Renal cortical epithelial cell (primary cell): Measurements from ENCODE around the gene URGCP. TPM values are rescaled to one million over a fixed set of nuclear protein-coding genes. Genes with fewer than 3 reads are reported as not detected.
"Not testable (repeated sequence)": the region's sequence is repeated elsewhere in the genome, so short reads cannot be mapped to it uniquely, and the experiment has no call there.

Experiments
- DNase-seq: peaks from one replicate; pipeline ENCODE4 v3.0.0-alpha.2; 2011; ENCODE audit warnings: low read depth
- total RNA-seq: library from RNA; depleted of rRNA; stranded (reverse); fragments of >200 nt; gene quantifications from 2 replicates; pipeline ENCODE4 v1.2.3, GENCODE V29; 2014

Gene URGCP
- total RNA-seq, 1 donor from 2014 or later = 37.0 TPM

- peak; percentile 74 for DNase-seq
These were observed 71.7 kb downstream of the URGCP start for GRCh38 chr7:43834463-43835251.

GRCh38 chr7:43830917-43831316, 75.5 kb downstream of the URGCP start:
- not testable (repeated sequence) for DNase-seq

Other genes starting within 250 kb of the URGCP start
- gene COA1, start 177.1 kb downstream of the URGCP start, total RNA-seq = 43.7 and 56.1 TPM in 2 replicates
- 44.8 and 47.3 TPM in 2 replicates for gene BLVRA, start 147.9 kb downstream of the URGCP start, total RNA-seq
- 55.3 and 127 TPM in 2 replicates for gene MRPS24, start 37.1 kb downstream of the URGCP start, total RNA-seq
- gene UBE2D4, start 19.8 kb upstream of the URGCP start, total RNA-seq = 10.4 and 17.0 TPM in 2 replicates
- not detected in 2 replicates for gene SPDYE1, start 91.3 kb upstream of the URGCP start, total RNA-seq
- 158 and 181 TPM in 2 replicates for gene DBNL, start 138.1 kb upstream of the URGCP start, total RNA-seq
- 0.15 TPM in 1 of 2 replicates, not detected in the other for gene PGAM2, start 159.0 kb upstream of the URGCP start, total RNA-seq
- 8.0 and 15.3 TPM in 2 replicates for gene POLM, start 175.9 kb upstream of the URGCP start, total RNA-seq
- gene AEBP1, start 197.7 kb upstream of the URGCP start, total RNA-seq = 3.5 and 19.0 TPM in 2 replicates
- 58.3 and 58.9 TPM in 2 replicates for gene POLD2, start 217.0 kb upstream of the URGCP start, total RNA-seq
- not detected in 2 replicates for gene MYL7, start 234.7 kb upstream of the URGCP start, total RNA-seq